ENCODE measurements around the gene KCND2. TPM values are rescaled to one million over a fixed set of nuclear protein-coding genes. Genes with fewer than 3 reads are reported as not detected.

The KCND2 gene
- total and polyA plus RNA-seq, 8 donors = 0.21 to 1.9 (median 0.63) TPM

DNA sequence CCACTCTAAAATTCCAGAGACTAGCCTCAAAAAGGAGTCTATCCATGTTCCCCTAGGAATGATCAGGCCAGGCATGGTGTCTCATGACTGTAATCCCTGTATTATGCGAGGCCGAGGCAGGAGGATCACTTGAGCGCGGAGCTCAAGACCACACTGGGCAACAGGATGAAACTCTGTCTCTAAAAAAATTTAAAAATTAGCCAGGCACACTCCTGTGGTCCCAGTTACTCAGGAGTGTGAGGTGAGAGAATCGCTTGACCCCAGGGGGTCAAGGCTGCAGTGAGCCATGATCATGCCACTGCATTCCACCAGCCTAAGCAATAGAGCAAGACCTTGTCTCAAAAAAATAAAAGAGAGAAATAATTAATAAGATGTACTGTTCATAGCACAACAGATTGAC lies 256.8 kb downstream of the KCND2 start:
- DNase-seq = no peak
- TF ChIP-seq, protein P1, sequence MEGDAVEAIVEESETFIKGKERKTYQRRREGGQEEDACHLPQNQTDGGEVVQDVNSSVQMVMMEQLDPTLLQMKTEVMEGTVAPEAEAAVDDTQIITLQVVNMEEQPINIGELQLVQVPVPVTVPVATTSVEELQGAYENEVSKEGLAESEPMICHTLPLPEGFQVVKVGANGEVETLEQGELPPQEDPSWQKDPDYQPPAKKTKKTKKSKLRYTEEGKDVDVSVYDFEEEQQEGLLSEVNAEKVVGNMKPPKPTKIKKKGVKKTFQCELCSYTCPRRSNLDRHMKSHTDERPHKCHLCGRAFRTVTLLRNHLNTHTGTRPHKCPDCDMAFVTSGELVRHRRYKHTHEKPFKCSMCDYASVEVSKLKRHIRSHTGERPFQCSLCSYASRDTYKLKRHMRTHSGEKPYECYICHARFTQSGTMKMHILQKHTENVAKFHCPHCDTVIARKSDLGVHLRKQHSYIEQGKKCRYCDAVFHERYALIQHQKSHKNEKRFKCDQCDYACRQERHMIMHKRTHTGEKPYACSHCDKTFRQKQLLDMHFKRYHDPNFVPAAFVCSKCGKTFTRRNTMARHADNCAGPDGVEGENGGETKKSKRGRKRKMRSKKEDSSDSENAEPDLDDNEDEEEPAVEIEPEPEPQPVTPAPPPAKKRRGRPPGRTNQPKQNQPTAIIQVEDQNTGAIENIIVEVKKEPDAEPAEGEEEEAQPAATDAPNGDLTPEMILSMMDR (IDR thresholded peaks at IDR 0.05) = no peak
- Histone ChIP-seq H3K27ac (no peak overlapping the region), H3K27me3 (no peaks in the 10 kb centered on the region), H3K4me1 (no peaks in the 10 kb centered on the region), H3K9me3 (no peaks in the 10 kb centered on the region), H3K36me3 (no peaks in the 10 kb centered on the region), H3K4me3 (no peak overlapping the region)
- intact Hi-C loops (cut with DNase I) = no loop called here
- ATAC-seq = no peak

- TF ChIP-seq, protein P1 (IDR thresholded peaks at IDR 0.05) = no peak
- Histone ChIP-seq H3K27me3 (no peaks in the 10 kb centered on the region), H3K4me1 (no peaks in the 10 kb centered on the region), H3K27ac (no peak overlapping the region), H3K9me3 (no peaks in the 10 kb centered on the region), H3K36me3 (no peaks in the 10 kb centered on the region), H3K4me3 (no peak overlapping the region)
- DNase-seq (no peak), ATAC-seq (no peak)
- intact Hi-C loops (cut with DNase I) = no loop called here
These were observed 265.4 kb downstream of the KCND2 start for GRCh38 chr7:120538335-120538734.

GRCh38 chr7:120539321-120539720 lies 266.3 kb downstream of the KCND2 start:
- H3K36me3 ChIP-seq = no peaks in the 10 kb centered on the region
- ATAC-seq (no peak), DNase-seq (no peak)
- TF ChIP-seq, protein P1 (IDR thresholded peaks at IDR 0.05) = no peak
- no peak overlapping the region for H3K27ac ChIP-seq
- no peak overlapping the region for H3K4me3 ChIP-seq
- H3K4me1 ChIP-seq = no peaks in the 10 kb centered on the region
- no peaks in the 10 kb centered on the region for H3K9me3 ChIP-seq
- no peaks in the 10 kb centered on the region for H3K27me3 ChIP-seq
- intact Hi-C loops (cut with DNase I) = no loop called here

- TF ChIP-seq, protein P1 (IDR thresholded peaks at IDR 0.05) = no peak
- intact Hi-C loops (cut with DNase I) = no loop called here
- H3K27me3 ChIP-seq = no peaks in the 10 kb centered on the region
These were observed 274.6 kb downstream of the KCND2 start for GRCh38 chr7:120547605-120548004.

GRCh38 chr7:120550494-120551048 lies 277.6 kb downstream of the KCND2 start:
- Histone ChIP-seq H3K36me3 (no peaks in the 10 kb centered on the region), H3K27me3 (no peaks in the 10 kb centered on the region), H3K9me3 (no peaks in the 10 kb centered on the region), H3K27ac (no peak overlapping the region), H3K4me3 (no peak overlapping the region), H3K4me1 (no peaks in the 10 kb centered on the region)
- ATAC-seq (no peak), DNase-seq (no peak)
- intact Hi-C loops (cut with DNase I) = no loop called here
- TF ChIP-seq, protein P1 (IDR thresholded peaks at IDR 0.05) = no peak

More at GRCh38 chr7:120547605-120548004, 274.6 kb downstream of the KCND2 start:
- Histone ChIP-seq H3K4me1 (no peaks in the 10 kb centered on the region), H3K36me3 (no peaks in the 10 kb centered on the region), H3K9me3 (no peaks in the 10 kb centered on the region), H3K4me3 (no peak overlapping the region), H3K27ac (no peak overlapping the region)
- no peak for ATAC-seq
- DNase-seq = no peak
